Measurements from ENCODE around the gene MYO1D. TPM values are rescaled to one million over a fixed set of nuclear protein-coding genes. Genes with fewer than 3 reads are reported as not detected.

Gene MYO1D
- total and polyA plus RNA-seq, 2 of the 13 experiments (the other 11 are each of a cell fraction or from before 2014, with no cell fraction given), result 13.2 to 17.3 TPM

GRCh38 chr17:32444301-32445073 is 432.4 kb downstream of the MYO1D start, which contains the start of gene PSMD11 (continued):
- TF ChIP-seq PREB (CRISPR knock-in tag; IDR thresholded peaks at IDR 0.05), result no peak
- TF ChIP-seq ZNF567 (CRISPR knock-in tag; IDR thresholded peaks at IDR 0.05; ENCODE audit: borderline replicate concordance), result no peak
- TF ChIP-seq FLYWCH1 (CRISPR knock-in tag; IDR thresholded peaks at IDR 0.05), result no peak
- TF ChIP-seq SP140L (CRISPR knock-in tag; IDR thresholded peaks at IDR 0.05; ENCODE audit: borderline replicate concordance), result 0 out of 2 replicates have a peak, but pooled peaks have one; percentile 35
- peak; percentile 89; the same call in 1 of the 2 replicates for TF ChIP-seq SAFB2 (CRISPR knock-in tag; IDR thresholded peaks at IDR 0.05; ENCODE audit: borderline replicate concordance, low read depth)
- TF ChIP-seq ZBTB40 (IDR thresholded peaks at IDR 0.05), result peak; percentile 91
- TF ChIP-seq ZBTB40 (CRISPR knock-in tag; IDR thresholded peaks at IDR 0.05), result peak; percentile 80; the same call in 1 of the 2 replicates
- TF ChIP-seq JUND (CRISPR knock-in tag; IDR thresholded peaks at IDR 0.05), result peak; percentile 39; the same call in 1 of the 2 replicates
- no peak for TF ChIP-seq ZNF281 (CRISPR knock-in tag; IDR thresholded peaks at IDR 0.05; ENCODE audit: borderline replicate concordance)
- TF ChIP-seq ZNF354B (CRISPR knock-in tag; IDR thresholded peaks at IDR 0.05), result no peak

Data from HepG2 (cell line).